ENCODE results near the gene DERA.
"Not testable (repeated sequence)": the region's sequence is repeated elsewhere in the genome, so short reads cannot be mapped to it uniquely, and the experiment has no call there.

GRCh38 chr12:15943519-15943918 lies 32.4 kb downstream of the DERA start:
- TF ChIP-seq CTCF (IDR thresholded peaks at IDR 0.05); POLR2AphosphoS5 (IDR thresholded peaks at IDR 0.05; ENCODE audit: low read depth, low read length); SIN3A (IDR thresholded peaks at IDR 0.05; ENCODE audit: borderline replicate concordance, insufficient read depth, low read depth, low read length); TCF7L2 (IDR thresholded peaks at IDR 0.05; ENCODE audit: low read depth, low read length); REST (IDR thresholded peaks at IDR 0.05; ENCODE audit: insufficient read depth in 1 of 2, low read depth in 2 of 2, low read length in 1 of 2): not testable (repeated sequence)

All from Panc1 (cell line).